HL-60 (cell line): ENCODE data around the gene RDH8.

Source experiments
- POLR2AphosphoS5 ChIP-seq: IDR thresholded peaks from 2 replicates; pipeline ENCODE4 v1.6.1; 2012; ENCODE audit warnings: low read depth
- REST ChIP-seq: IDR thresholded peaks from 2 replicates; pipeline ENCODE4 v1.6.1; 2012; ENCODE audit warnings: low read depth; ENCODE audit not compliant: insufficient replicate concordance
- TF ChIP-seq, protein P1 (sequence below): IDR thresholded peaks from one replicate; pipeline ENCODE4 v1.5.1; 2011; ENCODE audit warnings: low read length, control low read depth, inconsistent platforms; ENCODE audit not compliant: insufficient read depth

- TF ChIP-seq POLR2AphosphoS5 (no peak), REST (no peak)
- TF ChIP-seq, protein P1, sequence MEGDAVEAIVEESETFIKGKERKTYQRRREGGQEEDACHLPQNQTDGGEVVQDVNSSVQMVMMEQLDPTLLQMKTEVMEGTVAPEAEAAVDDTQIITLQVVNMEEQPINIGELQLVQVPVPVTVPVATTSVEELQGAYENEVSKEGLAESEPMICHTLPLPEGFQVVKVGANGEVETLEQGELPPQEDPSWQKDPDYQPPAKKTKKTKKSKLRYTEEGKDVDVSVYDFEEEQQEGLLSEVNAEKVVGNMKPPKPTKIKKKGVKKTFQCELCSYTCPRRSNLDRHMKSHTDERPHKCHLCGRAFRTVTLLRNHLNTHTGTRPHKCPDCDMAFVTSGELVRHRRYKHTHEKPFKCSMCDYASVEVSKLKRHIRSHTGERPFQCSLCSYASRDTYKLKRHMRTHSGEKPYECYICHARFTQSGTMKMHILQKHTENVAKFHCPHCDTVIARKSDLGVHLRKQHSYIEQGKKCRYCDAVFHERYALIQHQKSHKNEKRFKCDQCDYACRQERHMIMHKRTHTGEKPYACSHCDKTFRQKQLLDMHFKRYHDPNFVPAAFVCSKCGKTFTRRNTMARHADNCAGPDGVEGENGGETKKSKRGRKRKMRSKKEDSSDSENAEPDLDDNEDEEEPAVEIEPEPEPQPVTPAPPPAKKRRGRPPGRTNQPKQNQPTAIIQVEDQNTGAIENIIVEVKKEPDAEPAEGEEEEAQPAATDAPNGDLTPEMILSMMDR: no peak
Observed at GRCh38 chr19:10010939-10011338, 2.3 kb upstream of the RDH8 start.
